SU-DHL-6 (cell line): ENCODE data around the gene PNLIPRP3.

ENCODE experiments used
- H2AFZ ChIP-seq: fragments of 200-600 bp; sonication (generic); 2 replicates; pipeline ENCODE4 v1.6.1; 2014; ENCODE audit warnings: low read depth, mild to moderate bottlenecking, moderate library complexity, mixed read lengths, antibody characterized with exemption, low read length; ENCODE audit not compliant: severe bottlenecking
- H3F3A ChIP-seq: fragments of 200-600 bp; shearing (Covaris generic); 2 replicates; pipeline ENCODE4 v1.6.0; 2016; ENCODE audit warnings: antibody characterized with exemption, mild to moderate bottlenecking; ENCODE audit not compliant: insufficient read depth
- H3K27ac ChIP-seq: fragments of 200-600 bp; sonication (generic); 2 replicates; pipeline ENCODE4 v1.5.1; 2016; ENCODE audit warnings: low read depth, mild to moderate bottlenecking, low read length, moderate library complexity, mixed read lengths
- H3K27me3 ChIP-seq: fragments of 200-600 bp; sonication (generic), shearing (Covaris generic); 2 replicates; pipeline ENCODE4 v1.6.0; 2014; ENCODE audit warnings: mild to moderate bottlenecking, low read length
- H3K36me3 ChIP-seq: fragments of 200-600 bp; sonication (generic); 2 replicates; pipeline ENCODE4 v1.6.1; 2014; ENCODE audit warnings: mild to moderate bottlenecking, low read length, mixed read lengths
- H3K4me2 ChIP-seq: fragments of 300-600, 200-600 bp; shearing (Covaris generic), sonication (generic); 2 replicates; pipeline ENCODE4 v1.6.0; 2014; ENCODE audit warnings: low read length, low read depth, mild to moderate bottlenecking; ENCODE audit not compliant: poor library complexity, severe bottlenecking
- H3K4me3 ChIP-seq: fragments of 200-600 bp; sonication (generic); 2 replicates; pipeline ENCODE4 v1.5.1; 2014; ENCODE audit warnings: antibody characterized with exemption, low read length, mild to moderate bottlenecking, mixed read lengths; ENCODE audit not compliant: insufficient read depth, poor library complexity, severe bottlenecking
- H3K79me2 ChIP-seq: fragments of 200-600 bp; sonication (generic); 2 replicates; pipeline ENCODE4 v1.6.1; 2014; ENCODE audit warnings: mild to moderate bottlenecking, low read length, moderate library complexity; ENCODE audit not compliant: insufficient read depth
- H3K9ac ChIP-seq: fragments of 200-600 bp; sonication (generic); 2 replicates; pipeline ENCODE4 v1.7.0; 2014; ENCODE audit warnings: mild to moderate bottlenecking, low read length
- H3K9me2 ChIP-seq: fragments of 200-600 bp; sonication (generic); replicated peaks from 2 replicates; pipeline ENCODE4 v1.6.1; 2014; ENCODE audit warnings: low read length; ENCODE audit not compliant: insufficient read depth
- H3K9me3 ChIP-seq: fragments of 200-600 bp; sonication (generic); 2 replicates; pipeline ENCODE4 v1.6.1; 2014; ENCODE audit warnings: low read length, mixed read lengths; ENCODE audit not compliant: insufficient read depth
- H4K20me1 ChIP-seq: fragments of 200-600 bp; sonication (generic); 2 replicates; pipeline ENCODE4 v1.6.1; 2014; ENCODE audit warnings: low read depth, mild to moderate bottlenecking, antibody characterized with exemption, low read length, moderate library complexity, mixed read lengths
- CTCF ChIP-seq: fragments of 200-600 bp; sonication (generic); IDR thresholded peaks from one replicate; pipeline ENCODE4 v1.5.1; 2017; ENCODE audit warnings: antibody characterized with exemption, mild to moderate bottlenecking, low read length, moderate library complexity; ENCODE audit not compliant: insufficient read depth, poor library complexity, severe bottlenecking
- EZH2phosphoT487 ChIP-seq: fragments of 200-600 bp; sonication (generic), shearing (Covaris generic); conservative IDR thresholded peaks from 2 replicates; pipeline ENCODE4 v1.6.1; 2018; ENCODE audit warnings: mild to moderate bottlenecking, antibody characterized with exemption, low read length, moderate library complexity, mixed read lengths

The PNLIPRP3 gene

GRCh38 chr10:116475866-116476265, 48.2 kb downstream of the PNLIPRP3 start:
- Histone ChIP-seq H3K79me2 (no peaks in the 10 kb centered on the region), H3K4me3 (no peak overlapping the region), H3K4me2 (no peak overlapping the region), H3F3A (no peaks in the 10 kb centered on the region), H3K27ac (no peak overlapping the region), H3K36me3 (no peaks in the 10 kb centered on the region), H2AFZ (no peak overlapping the region), H4K20me1 (no peaks in the 10 kb centered on the region), H3K9me2 (no peaks in the 10 kb centered on the region), H3K9me3 (no peaks in the 10 kb centered on the region), H3K9ac (no peak overlapping the region), H3K27me3 (no peaks in the 10 kb centered on the region)
- TF ChIP-seq CTCF (no peak), EZH2phosphoT487 (no peak)

GRCh38 chr10:116476461-116476860, 48.8 kb downstream of the PNLIPRP3 start:
- Histone ChIP-seq H4K20me1 (no peaks in the 10 kb centered on the region), H3K4me2 (no peak overlapping the region), H3K9ac (no peak overlapping the region), H2AFZ (no peak overlapping the region), H3F3A (no peaks in the 10 kb centered on the region), H3K4me3 (no peak overlapping the region), H3K9me3 (no peaks in the 10 kb centered on the region), H3K27me3 (no peaks in the 10 kb centered on the region), H3K36me3 (no peaks in the 10 kb centered on the region), H3K79me2 (no peaks in the 10 kb centered on the region), H3K27ac (no peak overlapping the region), H3K9me2 (no peaks in the 10 kb centered on the region)
- no peak for TF ChIP-seq CTCF
- no peak for TF ChIP-seq EZH2phosphoT487

- Histone ChIP-seq H3K36me3 (no peaks in the 10 kb centered on the region), H3K4me3 (no peak overlapping the region), H3K4me2 (no peak overlapping the region), H3K27ac (no peak overlapping the region), H3K9me3 (no peaks in the 10 kb centered on the region), H3K9me2 (no peaks in the 10 kb centered on the region), H2AFZ (no peak overlapping the region), H3F3A (no peaks in the 10 kb centered on the region), H3K27me3 (no peaks in the 10 kb centered on the region), H4K20me1 (no peaks in the 10 kb centered on the region), H3K9ac (no peak overlapping the region), H3K79me2 (no peaks in the 10 kb centered on the region)
- TF ChIP-seq CTCF (no peak), EZH2phosphoT487 (no peak)
Measured at GRCh38 chr10:116477986-116478664, 50.5 kb downstream of the PNLIPRP3 start.
